T-helper 17 cell (primary cell): ENCODE data around the gene C13orf46. TPM values are rescaled to one million over a fixed set of nuclear protein-coding genes. Genes with fewer than 3 reads are reported as not detected.

Source experiments
- ATAC-seq: fragments of 150-1000 bp; cut with Tn5 transposase; 2 replicates; pipeline ENCODE4 v1.10.0; 2021; ENCODE audit warnings: mild to moderate bottlenecking, moderate library complexity
- DNase-seq, 3 donors: peaks; one replicate each; pipeline versions ENCODE4 v3.0.0 to v3.0.0-alpha.2; 2020 to 2021
- H3K9me3 ChIP-seq: one replicate; pipeline ENCODE4 v1.7.0; 2013; ENCODE audit warnings: low read length, mild to moderate bottlenecking; ENCODE audit not compliant: control insufficient read depth, poor library complexity, severe bottlenecking
- H3K27ac Mint-ChIP-seq: one replicate; pipeline ENCODE4 v1.8.0; 2022; ENCODE audit warnings: mild to moderate bottlenecking, moderate library complexity, mixed read lengths
- H3K27me3 Mint-ChIP-seq: one replicate; pipeline ENCODE4 v1.8.0; 2022; ENCODE audit warnings: mixed read lengths
- H3K36me3 Mint-ChIP-seq: one replicate; pipeline ENCODE4 v1.8.0; 2022; ENCODE audit warnings: low read depth, mixed read lengths
- H3K4me1 Mint-ChIP-seq: one replicate; pipeline ENCODE4 v1.8.0; 2022; ENCODE audit warnings: mild to moderate bottlenecking, mixed read lengths
- H3K4me3 Mint-ChIP-seq: one replicate; pipeline ENCODE4 v1.8.0; 2022; ENCODE audit warnings: mild to moderate bottlenecking, moderate library complexity, mixed read lengths
- total RNA-seq, 4 donors: library from RNA in 2 of 4; stranded (reverse) in 2 of 4; gene quantifications; one replicate each; pipeline ENCODE4 v1.2.3 and lab custom pipeline; 2022 to 2026

Gene C13orf46
- total RNA-seq, 2 donors from 2014 or later = 18.6 to 22.6 TPM

- H3K4me1 Mint-ChIP-seq = peaks cover 3% of the 10 kb centered on the region
- H3K27ac Mint-ChIP-seq = no peak overlapping the region
- H3K36me3 Mint-ChIP-seq = peaks cover 2% of the 10 kb centered on the region
- no peaks in the 10 kb centered on the region for H3K9me3 ChIP-seq
- H3K4me3 Mint-ChIP-seq = no peak overlapping the region
- no peaks in the 10 kb centered on the region for H3K27me3 Mint-ChIP-seq
- ATAC-seq = no peak
- DNase-seq = no peak
Measured at GRCh38 chr13:113947311-113948033, 26.4 kb downstream of the C13orf46 start.

- peaks cover 2% of the 10 kb centered on the region for H3K36me3 Mint-ChIP-seq
- no peaks in the 10 kb centered on the region for H3K9me3 ChIP-seq
- H3K27me3 Mint-ChIP-seq = no peaks in the 10 kb centered on the region
- ATAC-seq (no peak), DNase-seq (no peak)
- peak overlapping the region; percentile 84 for H3K27ac Mint-ChIP-seq
- peak overlapping the region; percentile 55 for H3K4me3 Mint-ChIP-seq
- H3K4me1 Mint-ChIP-seq = peaks cover 3% of the 10 kb centered on the region
Measured at GRCh38 chr13:113946409-113947181, 27.3 kb downstream of the C13orf46 start.

GRCh38 chr13:113945857-113946408 is 27.9 kb downstream of the C13orf46 start:
- DNase-seq (no peak), ATAC-seq (no peak)
- H3K9me3 ChIP-seq = no peaks in the 10 kb centered on the region
- H3K27ac Mint-ChIP-seq = peak overlapping the region; percentile 84
- no peaks in the 10 kb centered on the region for H3K27me3 Mint-ChIP-seq
- H3K4me1 Mint-ChIP-seq = peaks cover 3% of the 10 kb centered on the region
- H3K36me3 Mint-ChIP-seq = peaks cover 2% of the 10 kb centered on the region
- H3K4me3 Mint-ChIP-seq = peak overlapping the region; percentile 55

GRCh38 chr13:113943821-113944565 is 29.9 kb downstream of the C13orf46 start:
- DNase-seq = no peak
- H3K36me3 Mint-ChIP-seq = peaks cover 2% of the 10 kb centered on the region
- ATAC-seq = no peak
- H3K9me3 ChIP-seq = no peaks in the 10 kb centered on the region
- no peaks in the 10 kb centered on the region for H3K27me3 Mint-ChIP-seq
- H3K27ac Mint-ChIP-seq = no peak overlapping the region
- no peak overlapping the region for H3K4me3 Mint-ChIP-seq
- H3K4me1 Mint-ChIP-seq = peaks cover 3% of the 10 kb centered on the region

GRCh38 chr13:113942591-113943103 is 31.2 kb downstream of the C13orf46 start:
- Mint-ChIP-seq H3K4me3 (no peak overlapping the region), H3K36me3 (peaks cover 2% of the 10 kb centered on the region), H3K4me1 (peaks cover 3% of the 10 kb centered on the region), H3K27ac (peak overlapping the region; percentile 77), H3K27me3 (peaks cover 2% of the 10 kb centered on the region)
- H3K9me3 ChIP-seq = no peaks in the 10 kb centered on the region
- DNase-seq = no peak
- ATAC-seq = no peak

GRCh38 chr13:113941571-113942191 is 32.2 kb downstream of the C13orf46 start:
- no peak for ATAC-seq
- H3K27ac Mint-ChIP-seq = peak overlapping the region; percentile 77
- peaks cover 2% of the 10 kb centered on the region for H3K36me3 Mint-ChIP-seq
- H3K4me3 Mint-ChIP-seq = peak overlapping the region; percentile 45
- DNase-seq = no peak
- H3K9me3 ChIP-seq = no peaks in the 10 kb centered on the region
- H3K4me1 Mint-ChIP-seq = peaks cover 5% of the 10 kb centered on the region
- peaks cover 7% of the 10 kb centered on the region for H3K27me3 Mint-ChIP-seq

- Mint-ChIP-seq H3K27me3 (peaks cover 7% of the 10 kb centered on the region), H3K36me3 (peaks cover 2% of the 10 kb centered on the region), H3K4me1 (peaks cover 5% of the 10 kb centered on the region), H3K4me3 (no peak overlapping the region), H3K27ac (no peak overlapping the region)
- no peak for ATAC-seq
- no peak for DNase-seq
- H3K9me3 ChIP-seq = no peaks in the 10 kb centered on the region
Measured at GRCh38 chr13:113939944-113940297, 34.0 kb downstream of the C13orf46 start.

GRCh38 chr13:113939129-113939943 is 34.5 kb downstream of the C13orf46 start:
- peak; percentile 8 for ATAC-seq
- peaks cover 5% of the 10 kb centered on the region for H3K4me1 Mint-ChIP-seq
- H3K4me3 Mint-ChIP-seq = peak overlapping the region; percentile 31
- no peak for DNase-seq
- H3K27me3 Mint-ChIP-seq = peaks cover 7% of the 10 kb centered on the region
- peak overlapping the region; percentile 75 for H3K27ac Mint-ChIP-seq
- peaks cover 2% of the 10 kb centered on the region for H3K36me3 Mint-ChIP-seq
- H3K9me3 ChIP-seq = no peaks in the 10 kb centered on the region

- no peaks in the 10 kb centered on the region for H3K9me3 ChIP-seq
- Mint-ChIP-seq H3K27me3 (peaks cover 13% of the 10 kb centered on the region), H3K36me3 (peaks cover 2% of the 10 kb centered on the region), H3K4me3 (peak overlapping the region; percentile 31), H3K4me1 (peaks cover 5% of the 10 kb centered on the region), H3K27ac (peak overlapping the region; percentile 75)
- ATAC-seq (no peak), DNase-seq (no peak)
Measured at GRCh38 chr13:113938716-113939115, 35.2 kb downstream of the C13orf46 start.

GRCh38 chr13:113938246-113938645 is 35.6 kb downstream of the C13orf46 start:
- H3K36me3 Mint-ChIP-seq = no peaks in the 10 kb centered on the region
- no peaks in the 10 kb centered on the region for H3K9me3 ChIP-seq
- no peak overlapping the region for H3K4me3 Mint-ChIP-seq
- DNase-seq (no peak), ATAC-seq (no peak)
- H3K4me1 Mint-ChIP-seq = peaks cover 5% of the 10 kb centered on the region
- H3K27me3 Mint-ChIP-seq = peaks cover 13% of the 10 kb centered on the region
- peak overlapping the region; percentile 75 for H3K27ac Mint-ChIP-seq

- Mint-ChIP-seq H3K4me3 (no peak overlapping the region), H3K27ac (peak overlapping the region; percentile 75), H3K36me3 (no peaks in the 10 kb centered on the region), H3K4me1 (peaks cover 2% of the 10 kb centered on the region), H3K27me3 (peaks cover 13% of the 10 kb centered on the region)
- H3K9me3 ChIP-seq = no peaks in the 10 kb centered on the region
- DNase-seq = no peak
- ATAC-seq = no peak
Measured at GRCh38 chr13:113937527-113938180, 36.2 kb downstream of the C13orf46 start.
